CD14-positive monocyte (primary cell): Measurements from ENCODE around the gene HIF1A. TPM values are rescaled to one million over a fixed set of nuclear protein-coding genes. Genes with fewer than 3 reads are reported as not detected.

ENCODE experiments used
- DNase-seq, 3 donors: peaks; one replicate each; pipeline ENCODE4 v3.0.0-alpha.2; 2011 to 2022
- H2AFZ ChIP-seq: 2 replicates; pipeline ENCODE4 v1.6.0; 2012; ENCODE audit warnings: mild to moderate bottlenecking, low read depth, low read length, inconsistent platforms; ENCODE audit not compliant: insufficient read depth, poor library complexity, severe bottlenecking
- H3K27ac ChIP-seq, 2 donors: 1 replicate in 1 of 2; 2 replicates in 1 of 2; pipeline ENCODE4 v1.5.1; 2012 to 2013; ENCODE audit warnings: low read length in 2 of 2, control low read depth in 1 of 2, inconsistent platforms in 1 of 2, low read depth in 1 of 2, mild to moderate bottlenecking in 1 of 2
- H3K27me3 ChIP-seq, 2 donors: one replicate each; pipeline versions ENCODE4 v1.6.0 to v1.6.1; 2011 to 2013; ENCODE audit warnings: low read length in 2 of 2; ENCODE audit not compliant: control insufficient read depth in 2 of 2, insufficient read depth in 2 of 2
- H3K36me3 ChIP-seq, 2 donors: replicated peaks in 1 of 2; 1 replicate in 1 of 2; 2 replicates in 1 of 2; pipeline versions ENCODE4 v1.5.1 to v1.6.1; 2012 to 2013; ENCODE audit warnings: low read length in 2 of 2, control low read depth in 1 of 2, inconsistent platforms in 1 of 2, mild to moderate bottlenecking in 1 of 2; ENCODE audit not compliant: insufficient read depth in 2 of 2, control insufficient read depth in 1 of 2
- H3K4me1 ChIP-seq, 2 donors: 1 replicate in 1 of 2; 2 replicates in 1 of 2; pipeline versions ENCODE4 v1.5.1 to v1.6.1; 2012 to 2013; ENCODE audit warnings: low read length in 2 of 2, control low read depth in 1 of 2, inconsistent platforms in 1 of 2, mild to moderate bottlenecking in 1 of 2, moderate library complexity in 1 of 2; ENCODE audit not compliant: insufficient read depth in 2 of 2, control insufficient read depth in 1 of 2
- H3K4me2 ChIP-seq: replicated peaks from 2 replicates; pipeline ENCODE3; 2012; ENCODE audit warnings: low read length, moderate library complexity, mild to moderate bottlenecking; ENCODE audit not compliant: poor library complexity, severe bottlenecking; ENCODE audit errors: extremely low read depth
- H3K4me3 ChIP-seq, 3 experiments: fragments of 200-600 bp in 1 of 3; sonication (generic) in 1 of 3; replicated peaks in 1 of 3; 1 replicate in 2 of 3; 2 replicates in 1 of 3; pipeline ENCODE4 v1.5.1; 2011 to 2013; ENCODE audit warnings: low read length in 3 of 3, mild to moderate bottlenecking in 3 of 3, control low read depth in 2 of 3, low read depth in 2 of 3, inconsistent platforms in 1 of 3, moderate library complexity in 1 of 3
- H3K79me2 ChIP-seq: 2 replicates; pipeline ENCODE4 v1.6.0; 2012; ENCODE audit warnings: mild to moderate bottlenecking, control low read depth, inconsistent platforms, low read length, moderate library complexity; ENCODE audit not compliant: insufficient read depth
- H3K9ac ChIP-seq: 2 replicates; pipeline ENCODE4 v1.6.0; 2017; ENCODE audit warnings: low read length, mild to moderate bottlenecking; ENCODE audit not compliant: insufficient read depth, poor library complexity, severe bottlenecking
- H3K9me3 ChIP-seq, 2 donors: replicated peaks in 1 of 2; 1 replicate in 1 of 2; 2 replicates in 1 of 2; pipeline versions ENCODE4 v1.5.1 to v1.6.1; 2012 to 2013; ENCODE audit warnings: low read length in 2 of 2, control low read depth in 1 of 2; ENCODE audit not compliant: control insufficient read depth in 1 of 2, insufficient read depth in 1 of 2
- H4K20me1 ChIP-seq: 2 replicates; pipeline ENCODE4 v1.6.0; 2012; ENCODE audit warnings: mild to moderate bottlenecking, low read length, control low read depth, moderate library complexity; ENCODE audit not compliant: insufficient read depth
- H3K27ac Mint-ChIP-seq, 7 donors: one replicate each; pipeline ENCODE4 v1.8.0; 2020; ENCODE audit warnings: mild to moderate bottlenecking in 7 of 7, mixed read lengths in 7 of 7, moderate library complexity in 6 of 7, inconsistent platforms in 2 of 7
- H3K27me3 Mint-ChIP-seq, 3 donors: one replicate each; pipeline ENCODE4 v1.8.0; 2021 to 2022; ENCODE audit warnings: low read depth in 3 of 3, mild to moderate bottlenecking in 3 of 3, mixed read lengths in 3 of 3, moderate library complexity in 3 of 3, inconsistent platforms in 1 of 3
- H3K36me3 Mint-ChIP-seq, 2 donors: one replicate each; pipeline ENCODE4 v1.8.0; 2020; ENCODE audit warnings: mixed read lengths in 2 of 2, inconsistent platforms in 1 of 2, mild to moderate bottlenecking in 1 of 2
- H3K4me1 Mint-ChIP-seq: one replicate; pipeline ENCODE4 v1.8.0; 2020; ENCODE audit warnings: mild to moderate bottlenecking, mixed read lengths
- H3K4me3 Mint-ChIP-seq, 2 donors: one replicate each; pipeline ENCODE4 v1.8.0; 2020; ENCODE audit warnings: mild to moderate bottlenecking in 2 of 2, mixed read lengths in 2 of 2, moderate library complexity in 1 of 2
- H3K9me3 Mint-ChIP-seq, 7 donors: one replicate each; pipeline ENCODE4 v1.8.0; 2020 to 2022; ENCODE audit warnings: mixed read lengths in 7 of 7, mild to moderate bottlenecking in 6 of 7, moderate library complexity in 6 of 7, inconsistent platforms in 2 of 7
- CTCF ChIP-seq: fragments of 200-600 bp; IDR thresholded peaks from one replicate; pipeline ENCODE4 v1.8.0; 2022; ENCODE audit warnings: antibody characterized with exemption, mild to moderate bottlenecking
- WGBS: methylation state at CpG from one replicate; pipeline ENCODE4 v1.1.5; 2013; ENCODE audit warnings: missing lambda C conversion rate; ENCODE audit not compliant: insufficient coverage; 5-methylcytosine and 5-hydroxymethylcytosine counted together
- intact Hi-C, 2 donors: fragments of 100-400 bp; cut with micrococcal nuclease; formaldehyde crosslinking; loops; one replicate each; pipeline versions ENCODE4 v1.15.0 to v1.15.1; 2023
- polyA plus RNA-seq, 3 donors: library from polyadenylated mRNA; depleted of rRNA in 1 of 3; unstranded in 2 of 3; stranded (reverse) in 1 of 3; fragments of 300-500 nt in 2 of 3; fragments of >200 nt in 1 of 3; fragmentation: Illumina TruSeq in 2 of 3; gene quantifications; 1 replicate in 2 of 3; 2 replicates in 1 of 3; pipeline ENCODE4 v1.2.3, GENCODE V29; 2012 to 2021

The HIF1A gene
- polyA plus RNA-seq, 3 donors = 79.0 to 137 (median 137) TPM

GRCh38 chr14:61651355-61651754 is 44.0 kb upstream of the HIF1A start:
- Histone ChIP-seq H3K4me1 (peaks cover 5 to 11% of the 10 kb centered on the region in 2 donors), H3K9ac (no peak overlapping the region), H3K27ac (no peak overlapping the region), H3K4me2 (no peak overlapping the region), H2AFZ (no peak overlapping the region), H3K9me3 (no peaks in the 10 kb centered on the region), H3K4me3 (no peak overlapping the region), H4K20me1 (no peaks in the 10 kb centered on the region), H3K27me3 (no peaks in the 10 kb centered on the region), H3K79me2 (no peaks in the 10 kb centered on the region), H3K36me3 (no peaks in the 10 kb centered on the region)
- WGBS = 100% methylated on average over 1 of the region's 4 CpGs
- no peak for DNase-seq
- no peak overlapping the region for H3K4me3 Mint-ChIP-seq
- peaks cover 15% of the 10 kb centered on the region for H3K4me1 Mint-ChIP-seq
- TF ChIP-seq CTCF = no peak
- peaks cover 0 to 4% (median 2%) of the 10 kb centered on the region in 3 donors for H3K27me3 Mint-ChIP-seq
- intact Hi-C loops = no loop called here
- H3K27ac Mint-ChIP-seq = no peak overlapping the region
- H3K36me3 Mint-ChIP-seq = no peaks in the 10 kb centered on the region
- H3K9me3 Mint-ChIP-seq = no peaks in the 10 kb centered on the region

GRCh38 chr14:61652526-61653262 is 42.6 kb upstream of the HIF1A start:
- H3K4me1 ChIP-seq = peaks cover 5 to 11% of the 10 kb centered on the region in 2 donors
- no peak for TF ChIP-seq CTCF
- no peak overlapping the region for H2AFZ ChIP-seq
- no peak for DNase-seq
- H3K27me3 Mint-ChIP-seq = peaks cover 0 to 6% (median 2%) of the 10 kb centered on the region in 3 donors
- no peaks in the 10 kb centered on the region for H3K27me3 ChIP-seq
- H3K4me1 Mint-ChIP-seq = peaks cover 15% of the 10 kb centered on the region
- no peak overlapping the region for H3K4me3 Mint-ChIP-seq
- H3K9ac ChIP-seq = no peak overlapping the region
- H3K9me3 Mint-ChIP-seq = no peaks in the 10 kb centered on the region
- 99% methylated on average over 5 of the region's 5 CpGs for WGBS
- no peak overlapping the region for H3K4me3 ChIP-seq
- no peaks in the 10 kb centered on the region for H4K20me1 ChIP-seq
- no peaks in the 10 kb centered on the region for H3K36me3 ChIP-seq
- no peaks in the 10 kb centered on the region for H3K9me3 ChIP-seq
- H3K27ac ChIP-seq = no peak overlapping the region
- intact Hi-C loops = no loop called here
- no peaks in the 10 kb centered on the region for H3K79me2 ChIP-seq
- no peak overlapping the region for H3K4me2 ChIP-seq
- no peak overlapping the region for H3K27ac Mint-ChIP-seq
- H3K36me3 Mint-ChIP-seq = no peaks in the 10 kb centered on the region
